Fibroblast of skin of scalp (primary cell): ENCODE results near the gene TFDP3. TPM values are rescaled to one million over a fixed set of nuclear protein-coding genes. Genes with fewer than 3 reads are reported as not detected.

Experiments used
- DNase-seq: peaks from one replicate; pipeline ENCODE4 v3.0.0-alpha.2; 2013
- polyA plus RNA-seq, 2 experiments: library from polyadenylated mRNA; unstranded; fragments of 120-200 nt; gene quantifications; one replicate each; pipeline ENCODE4 v1.2.1, GENCODE V29; 2013; ENCODE audit not compliant: insufficient read length in 2 of 2

The TFDP3 gene
- not detected for polyA plus RNA-seq (2013, experiment 1 of 2; ENCODE audit: insufficient read length)
- polyA plus RNA-seq (2013, experiment 2 of 2; ENCODE audit: insufficient read length), result not detected

DNA sequence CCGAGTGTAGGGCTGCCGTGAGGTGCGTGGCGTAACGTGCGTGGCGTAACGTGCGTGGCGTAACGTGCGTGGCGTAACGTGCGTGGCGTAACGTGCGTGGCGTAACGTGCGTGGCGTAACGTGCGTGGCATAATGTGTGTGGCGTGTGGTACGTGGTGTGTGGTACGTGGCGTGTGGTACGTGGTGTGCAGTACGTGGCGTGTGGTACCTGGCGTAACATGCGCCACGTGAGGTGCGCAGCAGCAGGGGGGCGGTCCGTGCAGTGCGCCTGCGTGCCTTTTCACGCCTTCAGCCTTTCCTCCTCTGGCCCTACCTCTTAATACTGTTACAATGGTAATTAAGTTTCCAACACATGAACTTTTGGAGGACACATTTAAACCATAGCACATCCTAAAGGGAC, at the start of gene TFDP3:
TFDP3 (minus strand) TSS at position 26 of the 400 bp plus-strand sequence. CDS start 95 bp downstream, outside the sequence.
- no peak for DNase-seq

DNA sequence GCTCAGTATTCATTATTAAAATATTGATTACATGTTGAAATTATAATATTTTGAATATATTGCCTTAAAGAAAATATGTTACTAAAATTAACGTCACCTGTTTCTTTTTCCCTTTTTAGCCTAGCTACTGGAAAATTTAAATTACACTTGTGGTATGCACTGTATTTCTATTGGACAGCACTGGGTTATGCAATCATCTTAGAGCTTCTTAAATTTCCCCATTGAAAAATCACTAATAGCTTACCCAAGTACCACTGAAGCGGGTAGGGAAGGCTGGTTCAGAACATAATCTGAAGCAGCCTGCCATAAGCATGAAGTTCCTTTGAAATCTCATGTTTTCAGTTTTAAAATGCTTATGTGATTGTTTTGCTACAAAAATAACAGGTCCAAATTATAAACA, 49.5 kb upstream of the TFDP3 start:
- no peak for DNase-seq

GRCh38 chrX:133265331-133265730, 47.2 kb upstream of the TFDP3 start:
- DNase-seq, result peak; percentile 24

DNA sequence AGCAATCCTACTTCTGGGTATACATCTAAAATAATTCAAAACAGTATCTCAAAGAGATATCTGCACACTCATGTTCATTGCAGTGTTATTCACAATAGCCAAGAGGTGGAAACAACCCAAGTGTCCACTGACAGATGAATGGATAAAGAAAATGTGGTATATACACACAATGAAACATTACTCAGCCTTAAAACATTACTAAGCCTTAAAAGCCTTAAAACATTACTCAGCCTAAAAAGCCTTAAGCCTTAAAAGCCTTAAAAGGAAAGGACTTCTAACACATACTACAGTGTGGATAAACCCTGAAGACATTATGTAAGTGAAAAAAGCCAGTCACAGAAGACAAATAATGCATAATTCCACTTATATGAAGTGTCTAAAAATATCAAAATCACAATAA, 40.3 kb upstream of the TFDP3 start:
- DNase-seq, result peak; percentile 73

DNA sequence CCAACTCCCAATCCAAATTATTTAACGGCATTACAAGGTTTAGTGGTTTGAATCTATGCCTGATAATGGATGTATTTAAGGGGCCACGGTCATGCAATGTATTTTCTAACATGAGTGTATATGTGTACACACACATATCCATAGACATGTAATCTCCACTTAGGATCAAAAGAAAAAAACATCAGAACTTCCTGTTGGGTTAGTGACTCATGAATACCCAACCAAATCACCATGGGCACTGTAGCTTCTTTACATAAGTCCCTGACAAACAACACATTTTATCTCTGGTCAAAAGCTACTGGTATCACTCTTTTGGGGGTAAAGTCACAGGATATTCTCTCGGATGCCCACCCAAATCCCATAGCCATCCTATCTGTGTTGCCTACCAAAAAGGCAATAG, 36.5 kb upstream of the TFDP3 start:
- DNase-seq, result peak; percentile 41

DNA sequence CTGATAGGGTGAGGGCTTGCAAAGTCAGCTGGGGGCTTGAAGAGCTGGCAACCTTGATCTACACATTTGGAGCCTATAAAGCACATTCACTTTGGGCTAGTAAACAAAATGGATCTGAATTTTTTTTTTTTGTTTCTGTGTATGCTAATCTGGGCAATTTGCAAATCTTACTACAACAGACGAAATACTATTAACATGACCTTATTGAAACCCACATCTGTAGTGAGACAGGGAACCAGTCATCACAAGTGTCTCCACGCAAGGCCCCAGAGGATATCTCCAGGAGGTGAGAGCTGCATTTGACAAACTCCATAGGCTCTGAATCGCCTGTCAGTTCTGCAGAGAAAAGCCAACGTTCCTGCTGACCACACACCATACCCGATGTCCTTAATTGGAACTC, 33.0 kb upstream of the TFDP3 start:
- no peak for DNase-seq

DNA sequence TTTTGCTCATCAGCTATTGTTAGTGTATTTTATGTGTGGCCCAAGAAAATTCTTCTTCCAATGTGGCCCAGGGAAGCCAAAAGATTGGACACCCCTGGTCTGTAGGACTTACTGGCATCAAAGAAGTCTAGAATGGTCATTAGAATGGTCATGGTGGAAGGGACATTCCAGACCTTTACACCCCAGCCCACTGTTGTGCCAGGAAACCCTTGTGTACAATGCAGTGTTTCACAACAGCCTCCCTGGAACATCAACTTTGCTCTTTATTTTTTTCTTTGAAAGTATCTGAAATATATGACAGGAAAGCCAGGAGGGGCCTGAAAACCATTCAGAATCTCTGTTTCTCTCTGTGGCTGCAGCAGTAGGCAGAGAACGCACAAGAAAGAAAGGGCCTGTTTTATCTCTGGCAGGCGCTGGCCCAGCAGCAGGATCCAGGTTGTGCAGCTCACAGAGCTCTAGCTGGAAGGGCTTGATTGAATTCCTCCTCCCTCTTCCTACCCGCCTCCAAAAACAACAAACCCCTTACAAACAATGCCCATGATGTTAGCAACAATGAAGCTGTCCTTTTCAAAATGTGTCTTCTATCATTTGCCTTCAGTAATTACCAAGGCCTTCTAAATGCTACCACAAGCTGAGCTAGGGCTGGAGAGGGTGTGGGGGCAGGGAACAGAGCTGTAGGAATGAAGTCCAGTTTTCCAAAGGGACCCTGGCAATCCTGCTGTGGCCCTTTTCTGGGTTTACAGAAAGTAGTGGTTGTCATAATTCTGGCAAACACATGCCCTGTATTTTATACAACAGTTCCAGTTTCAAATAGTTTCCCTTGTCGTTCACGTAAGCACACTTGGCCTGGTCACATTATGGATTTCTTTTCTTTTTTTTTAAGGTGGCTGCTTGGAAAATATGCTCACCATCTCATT, 32.3 kb upstream of the TFDP3 start:
- DNase-seq, result no peak

- peak; percentile 18 for DNase-seq
These were observed 31.3 kb upstream of the TFDP3 start for GRCh38 chrX:133249266-133250058.

DNA sequence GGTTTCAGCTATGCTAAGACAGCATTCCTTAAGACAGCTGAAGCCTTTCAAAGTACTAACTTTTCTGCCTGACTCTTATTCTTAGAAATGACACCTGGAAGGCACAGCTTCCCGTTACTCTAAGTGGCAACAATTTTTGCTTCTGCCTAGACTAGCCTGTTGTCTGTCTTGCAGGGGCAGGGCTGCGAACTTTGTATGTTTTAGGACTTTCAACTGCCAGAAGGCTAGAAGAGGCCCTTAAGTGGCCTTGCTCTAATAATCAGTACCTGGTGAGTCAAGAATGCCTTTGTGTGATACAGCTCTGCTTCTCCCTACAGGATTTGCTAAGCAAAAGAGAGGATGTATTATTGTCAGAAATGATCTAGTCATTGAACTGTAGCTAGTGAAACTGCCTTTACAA, 30.0 kb upstream of the TFDP3 start:
- DNase-seq, result no peak

GRCh38 chrX:133246921-133247320, 28.8 kb upstream of the TFDP3 start:
- no peak for DNase-seq

GRCh38 chrX:133235830-133236229, 17.7 kb upstream of the TFDP3 start:
- no peak for DNase-seq

- no peak for DNase-seq
These were observed 14.2 kb upstream of the TFDP3 start for GRCh38 chrX:133232331-133232730.

GRCh38 chrX:133229361-133229760, 11.2 kb upstream of the TFDP3 start:
- DNase-seq, result peak; percentile 25

- peak; percentile 8 for DNase-seq
These were observed 2.4 kb downstream of the TFDP3 start for GRCh38 chrX:133215747-133216146.

GRCh38 chrX:133215017-133215416, 3.1 kb downstream of the TFDP3 start:
- no peak for DNase-seq

DNA sequence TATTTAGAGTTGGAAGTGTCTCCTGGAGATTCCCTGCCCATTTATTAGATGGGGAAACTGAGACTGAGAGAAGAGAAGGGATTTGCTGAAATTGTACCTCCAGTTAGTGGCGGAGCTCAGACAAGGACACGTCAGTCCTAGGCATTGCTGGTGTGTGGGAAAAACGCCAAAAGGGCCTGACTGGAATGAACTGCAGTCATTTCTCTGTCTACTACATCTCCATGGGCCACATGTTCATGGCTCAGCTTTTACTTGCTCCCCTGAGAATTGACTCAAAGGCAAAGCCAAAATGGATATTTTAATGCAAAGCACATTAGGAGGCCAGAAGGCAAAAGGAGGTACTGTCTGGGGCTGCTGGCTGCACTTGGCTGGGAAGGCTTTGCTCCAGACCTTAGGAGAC, 3.9 kb downstream of the TFDP3 start:
- DNase-seq, result peak; percentile 79

GRCh38 chrX:133213117-133213516, 5.0 kb downstream of the TFDP3 start:
- DNase-seq, result peak; percentile 16

GRCh38 chrX:133207751-133208150, 10.4 kb downstream of the TFDP3 start:
- DNase-seq, result no peak

GRCh38 chrX:133191739-133192039, 26.5 kb downstream of the TFDP3 start:
- DNase-seq, result no peak

- DNase-seq, result no peak
These were observed 27.0 kb downstream of the TFDP3 start for GRCh38 chrX:133190877-133191738.

DNA sequence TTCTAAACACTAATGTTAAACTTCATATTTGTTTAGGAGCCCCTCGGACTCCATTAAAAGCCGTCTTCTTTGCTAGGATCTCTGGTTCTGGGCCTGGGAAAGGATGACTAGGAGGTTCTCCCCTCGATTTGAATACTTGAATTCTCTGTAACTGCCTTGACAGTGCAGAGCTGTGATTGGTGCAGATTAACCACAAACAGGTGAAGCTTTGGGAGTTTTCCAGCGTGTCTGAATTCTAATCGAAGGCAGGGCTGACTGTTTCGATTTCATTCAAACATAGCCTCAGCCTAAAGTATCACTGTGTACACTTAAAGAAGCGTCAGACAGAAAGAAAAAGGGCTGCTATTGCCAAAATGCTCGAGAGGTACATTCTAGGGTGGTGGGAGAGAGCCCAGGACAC, 29.0 kb downstream of the TFDP3 start:
- no peak for DNase-seq

DNA sequence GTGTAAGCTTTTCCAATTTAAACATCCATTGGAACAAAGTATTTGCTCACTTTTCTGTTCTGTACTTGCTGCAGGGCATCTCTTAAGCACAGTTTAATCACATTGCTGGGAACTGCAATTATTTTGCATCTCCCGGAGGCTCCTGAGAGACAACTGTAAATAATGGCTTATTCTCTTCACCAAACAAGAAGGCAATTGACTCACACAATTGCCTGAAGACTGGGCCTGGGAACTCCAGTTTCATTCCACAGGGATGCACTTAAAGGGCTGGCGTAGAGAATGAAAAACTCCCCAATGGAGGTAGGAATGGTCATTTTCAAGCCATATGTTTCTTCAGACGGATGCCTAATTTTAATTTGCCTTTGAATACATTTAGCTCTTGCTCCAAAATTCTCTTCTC, 29.5 kb downstream of the TFDP3 start:
- no peak for DNase-seq

- DNase-seq, result no peak
These were observed 32.2 kb downstream of the TFDP3 start for GRCh38 chrX:133185938-133186337.
